ENCODE measurements around the gene INPP5D.

The INPP5D gene

GRCh38 chr2:233165543-233165894 lies 105.4 kb downstream of the INPP5D start (continued):
- no peak for TF ChIP-seq POU6F1 (CRISPR knock-in tag; IDR thresholded peaks at IDR 0.05; ENCODE audit: borderline replicate concordance, low read depth)
- no peak for TF ChIP-seq ISL1 (CRISPR knock-in tag; IDR thresholded peaks at IDR 0.05)
- TF ChIP-seq CSDC2 (CRISPR knock-in tag; IDR thresholded peaks at IDR 0.05) = no peak

- TF ChIP-seq TCF4 (CRISPR knock-in tag; IDR thresholded peaks at IDR 0.05; ENCODE audit: borderline replicate concordance) = no peak
- no peak for TF ChIP-seq BACH2 (CRISPR knock-in tag; IDR thresholded peaks at IDR 0.05; ENCODE audit: borderline replicate concordance)
- no peak for TF ChIP-seq ZC3H10 (CRISPR knock-in tag; IDR thresholded peaks at IDR 0.05)
- no peak for TF ChIP-seq ISL1 (CRISPR knock-in tag; IDR thresholded peaks at IDR 0.05)
- no peak for TF ChIP-seq ARNTL (CRISPR knock-in tag; IDR thresholded peaks at IDR 0.05; ENCODE audit: borderline replicate concordance, low read depth)
- no peak for TF ChIP-seq OSR1 (CRISPR knock-in tag; IDR thresholded peaks at IDR 0.05)
- TF ChIP-seq RARB (CRISPR knock-in tag; IDR thresholded peaks at IDR 0.05) = no peak
- TF ChIP-seq ZFP30 (CRISPR knock-in tag; IDR thresholded peaks at IDR 0.05) = no peak
- no peak for TF ChIP-seq ESRRG (CRISPR knock-in tag; IDR thresholded peaks at IDR 0.05)
- no peak for TF ChIP-seq GLIS3 (CRISPR knock-in tag; IDR thresholded peaks at IDR 0.05)
- no peak for TF ChIP-seq CSRNP3 (CRISPR knock-in tag; IDR thresholded peaks at IDR 0.05)
- TF ChIP-seq ZFP3 (CRISPR knock-in tag; IDR thresholded peaks at IDR 0.05) = no peak
- TF ChIP-seq TSHZ2 (CRISPR knock-in tag; IDR thresholded peaks at IDR 0.05) = no peak
- TF ChIP-seq ZNF70 (CRISPR knock-in tag; IDR thresholded peaks at IDR 0.05) = no peak
- TF ChIP-seq SNAI2 (CRISPR knock-in tag; IDR thresholded peaks at IDR 0.05) = no peak
- no peak for TF ChIP-seq ZNF8 (CRISPR knock-in tag; IDR thresholded peaks at IDR 0.05)
- no peak for TF ChIP-seq CSDC2 (CRISPR knock-in tag; IDR thresholded peaks at IDR 0.05)
- TF ChIP-seq PATZ1 (CRISPR knock-in tag; IDR thresholded peaks at IDR 0.05; ENCODE audit: borderline replicate concordance) = no peak
- no peak for TF ChIP-seq POU6F1 (CRISPR knock-in tag; IDR thresholded peaks at IDR 0.05; ENCODE audit: borderline replicate concordance, low read depth)
- ATAC-seq = no peak
Observed at GRCh38 chr2:233165895-233166661, 105.9 kb downstream of the INPP5D start.

GRCh38 chr2:233168445-233168844 lies 108.3 kb downstream of the INPP5D start:
- no peak for ATAC-seq
- TF ChIP-seq ARNTL (CRISPR knock-in tag; IDR thresholded peaks at IDR 0.05; ENCODE audit: borderline replicate concordance, low read depth) (no peak), PPARA (CRISPR knock-in tag; IDR thresholded peaks at IDR 0.05; ENCODE audit: borderline replicate concordance) (no peak), GLIS3 (CRISPR knock-in tag; IDR thresholded peaks at IDR 0.05) (no peak), ISL1 (CRISPR knock-in tag; IDR thresholded peaks at IDR 0.05) (no peak), ZFP30 (CRISPR knock-in tag; IDR thresholded peaks at IDR 0.05) (no peak), POU6F1 (CRISPR knock-in tag; IDR thresholded peaks at IDR 0.05; ENCODE audit: borderline replicate concordance, low read depth) (no peak), TOX (CRISPR knock-in tag; IDR thresholded peaks at IDR 0.05; ENCODE audit: borderline replicate concordance) (no peak), ZNF565 (CRISPR knock-in tag; conservative IDR thresholded peaks at IDR 0.05; ENCODE audit: low read depth) (no peak)

Data from SK-N-SH treated with all-trans-retinoic acid at 6 μM for 48 hours (cell line).